Neutrophil (primary cell): ENCODE data around the gene GPX2.

Experiments used
- H3K27ac ChIP-seq: fragments of 200-600 bp; sonication (generic); 2 replicates; pipeline ENCODE4 v1.5.1; 2016; ENCODE audit warnings: mild to moderate bottlenecking, moderate library complexity
- H3K27me3 ChIP-seq: fragments of 200-600 bp; sonication (generic); 2 replicates; pipeline ENCODE4 v1.6.0; 2016; ENCODE audit warnings: mild to moderate bottlenecking
- H3K36me3 ChIP-seq: fragments of 200-600 bp; sonication (generic); 2 replicates; pipeline ENCODE4 v1.5.1; 2017
- H3K4me1 ChIP-seq, 2 experiments: fragments of 200-600 bp in 1 of 2; sonication (generic) in 1 of 2; 1 replicate in 1 of 2; 2 replicates in 1 of 2; pipeline versions ENCODE4 v1.5.1 to v1.6.1; 2013 to 2016; ENCODE audit warnings: low read depth in 1 of 2, low read length in 1 of 2, mild to moderate bottlenecking in 1 of 2, moderate library complexity in 1 of 2; ENCODE audit not compliant: control insufficient read depth in 1 of 2, insufficient read depth in 1 of 2
- H3K4me3 ChIP-seq, 2 experiments: fragments of 200-600 bp in 1 of 2; sonication (generic) in 1 of 2; 1 replicate in 1 of 2; 2 replicates in 1 of 2; pipeline ENCODE4 v1.5.1; 2013 to 2016; ENCODE audit warnings: low read depth in 1 of 2, low read length in 1 of 2, mild to moderate bottlenecking in 1 of 2, moderate library complexity in 1 of 2
- H3K9me3 ChIP-seq: fragments of 200-600 bp; sonication (generic); 2 replicates; pipeline ENCODE4 v1.5.1; 2016
- CTCF ChIP-seq: fragments of 200-600 bp; sonication (generic); IDR thresholded peaks from 2 replicates; pipeline ENCODE4 v1.5.1; 2016; ENCODE audit warnings: antibody characterized with exemption

GPX2 gene

DNA sequence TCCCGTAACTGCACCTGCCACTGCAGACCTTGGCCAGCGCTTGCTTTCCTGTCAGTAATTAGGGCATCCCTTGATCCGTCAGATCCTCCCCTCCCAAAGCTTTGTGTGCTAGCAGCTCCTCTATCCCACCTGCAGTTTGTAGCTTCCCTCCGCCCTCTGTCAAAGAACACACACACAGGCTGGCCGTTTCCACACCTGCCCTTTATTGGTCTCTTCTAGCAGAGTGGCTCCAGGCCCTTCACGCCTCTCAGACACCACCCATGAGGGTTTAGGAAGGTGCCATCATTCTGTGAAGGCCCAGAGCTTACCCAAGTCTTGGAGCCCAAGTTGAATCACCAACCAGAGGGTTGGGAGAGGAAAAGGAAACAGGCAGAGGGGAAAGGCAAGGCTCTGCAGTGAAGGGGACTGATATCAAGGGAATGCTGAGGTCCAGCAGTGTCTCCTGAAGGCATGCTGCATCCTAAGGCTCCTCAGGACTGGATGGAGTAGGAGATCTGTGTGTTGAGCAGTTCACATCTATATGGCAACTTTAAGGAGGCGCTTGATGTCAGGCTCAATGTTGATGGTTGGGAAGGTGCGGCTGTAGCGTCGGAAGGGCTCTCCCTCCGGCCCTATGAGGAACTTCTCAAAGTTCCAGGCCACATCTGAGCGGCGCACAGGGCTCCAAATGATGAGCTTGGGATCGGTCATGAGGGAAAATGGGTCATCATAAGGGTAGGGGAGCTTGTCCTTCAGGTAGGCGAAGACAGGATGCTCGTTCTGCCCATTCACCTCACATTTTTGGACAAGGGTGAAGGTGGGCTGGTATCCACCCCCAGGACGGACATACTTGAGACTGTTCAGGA, 3.4 kb downstream of the GPX2 start:
- Histone ChIP-seq H3K4me3 (no peak overlapping the region), H3K9me3 (no peaks in the 10 kb centered on the region), H3K27ac (no peak overlapping the region), H3K36me3 (peaks cover 62% of the 10 kb centered on the region), H3K4me1 (peaks cover 11 to 23% of the 10 kb centered on the region in 2 experiments), H3K27me3 (no peaks in the 10 kb centered on the region)
- TF ChIP-seq CTCF = no peak

DNA sequence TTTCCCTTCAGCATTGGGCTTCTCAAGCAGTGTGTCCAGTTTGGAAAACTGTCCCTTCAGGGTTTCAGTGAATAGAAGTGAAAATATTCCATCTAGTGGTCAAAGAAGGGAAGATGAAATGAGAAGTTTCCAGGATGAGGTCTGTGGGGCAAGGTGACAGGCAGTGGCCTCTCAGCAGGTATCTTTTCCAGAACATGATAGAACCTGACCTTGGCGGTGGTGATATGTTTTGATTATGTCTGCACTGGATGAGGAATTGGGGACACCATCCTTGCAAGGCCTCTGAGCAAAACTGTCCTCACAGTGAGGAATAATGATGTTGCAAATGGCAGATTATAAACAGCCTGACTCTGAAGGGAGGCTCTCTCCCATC, 4.7 kb downstream of the GPX2 start:
- Histone ChIP-seq H3K27me3 (no peaks in the 10 kb centered on the region), H3K4me3 (no peak overlapping the region), H3K9me3 (no peaks in the 10 kb centered on the region), H3K36me3 (peaks cover 76% of the 10 kb centered on the region), H3K4me1 (peaks cover 0 to 10% of the 10 kb centered on the region in 2 experiments), H3K27ac (no peak overlapping the region)
- no peak for TF ChIP-seq CTCF

DNA sequence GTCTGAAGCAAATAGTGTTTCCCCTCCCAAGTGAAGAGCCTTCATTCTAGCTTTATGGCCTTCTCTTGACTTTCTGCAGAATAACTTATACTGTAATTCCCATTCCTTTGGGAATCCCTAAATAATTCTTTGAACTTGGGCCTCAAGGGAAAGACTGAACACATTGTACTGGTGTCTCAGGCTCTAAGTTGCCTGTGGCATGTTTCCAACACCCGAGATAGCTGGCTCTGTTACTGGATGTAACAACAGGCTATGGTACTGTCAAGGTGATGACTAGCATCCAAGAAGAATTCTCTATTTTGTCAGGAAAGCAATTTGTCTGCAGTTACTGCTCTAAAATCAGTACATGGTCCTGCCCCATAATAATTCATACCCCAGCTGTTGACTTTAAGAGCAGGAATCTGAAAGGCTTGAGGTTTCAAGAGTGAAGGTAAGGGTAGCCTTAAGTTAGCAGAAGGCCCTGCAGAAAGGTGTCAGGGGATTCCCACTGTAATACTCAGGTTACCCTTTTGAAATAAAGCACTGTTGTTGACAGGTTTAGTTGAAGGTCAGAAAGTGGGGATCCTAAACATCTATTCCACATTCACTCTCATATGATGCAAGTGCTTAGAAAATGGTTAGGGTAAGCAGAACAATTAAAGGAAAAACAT, 5.2 kb downstream of the GPX2 start:
- Histone ChIP-seq H3K27me3 (no peaks in the 10 kb centered on the region), H3K36me3 (peaks cover 79% of the 10 kb centered on the region), H3K4me1 (peaks cover 0 to 10% of the 10 kb centered on the region in 2 experiments), H3K9me3 (no peaks in the 10 kb centered on the region), H3K27ac (no peak overlapping the region), H3K4me3 (no peak overlapping the region)
- TF ChIP-seq CTCF = no peak

GRCh38 chr14:64935508-64935907, 7.0 kb downstream of the GPX2 start:
- Histone ChIP-seq H3K27me3 (no peaks in the 10 kb centered on the region), H3K36me3 (peaks cover 79% of the 10 kb centered on the region), H3K9me3 (no peaks in the 10 kb centered on the region), H3K4me3 (no peak overlapping the region), H3K27ac (no peak overlapping the region), H3K4me1 (peaks cover 0 to 5% of the 10 kb centered on the region in 2 experiments)
- no peak for TF ChIP-seq CTCF

- Histone ChIP-seq H3K9me3 (no peaks in the 10 kb centered on the region), H3K36me3 (peaks cover 79% of the 10 kb centered on the region), H3K27me3 (no peaks in the 10 kb centered on the region), H3K27ac (no peak overlapping the region), H3K4me3 (no peak overlapping the region), H3K4me1 (no peaks in the 10 kb centered on the region)
- TF ChIP-seq CTCF = no peak
These were observed 8.1 kb downstream of the GPX2 start for GRCh38 chr14:64934338-64934929.
